Osteocyte (in vitro differentiated cells): Measurements from ENCODE around the gene C14orf180. TPM values are rescaled to one million over a fixed set of nuclear protein-coding genes. Genes with fewer than 3 reads are reported as not detected.

Experiments used
- DNase-seq: peaks from one replicate; pipeline ENCODE4 v3.0.0; 2021; ENCODE audit warnings: mixed read lengths; ENCODE audit not compliant: unreplicated experiment; ENCODE audit errors: extremely low spot score
- H3K27ac Mint-ChIP-seq: one replicate; pipeline ENCODE4 v1.8.0; 2021; ENCODE audit warnings: mild to moderate bottlenecking, mixed read lengths; ENCODE audit not compliant: unreplicated experiment
- H3K27me3 Mint-ChIP-seq: one replicate; pipeline ENCODE4 v1.8.0; 2021; ENCODE audit warnings: mixed read lengths; ENCODE audit not compliant: unreplicated experiment
- H3K36me3 Mint-ChIP-seq: one replicate; pipeline ENCODE4 v1.8.0; 2021; ENCODE audit warnings: mixed read lengths; ENCODE audit not compliant: unreplicated experiment
- H3K4me1 Mint-ChIP-seq: one replicate; pipeline ENCODE4 v1.8.0; 2021; ENCODE audit warnings: mixed read lengths; ENCODE audit not compliant: unreplicated experiment
- H3K4me3 Mint-ChIP-seq: one replicate; pipeline ENCODE4 v1.8.0; 2021; ENCODE audit warnings: mild to moderate bottlenecking, moderate library complexity, mixed read lengths; ENCODE audit not compliant: unreplicated experiment
- H3K9me3 Mint-ChIP-seq: one replicate; pipeline ENCODE4 v1.8.0; 2021; ENCODE audit warnings: mixed read lengths; ENCODE audit not compliant: unreplicated experiment
- CTCF ChIP-seq: fragments of 200-600 bp; sonication (generic); IDR thresholded peaks from 2 replicates; pipeline ENCODE4 v1.5.0; 2021; ENCODE audit warnings: antibody characterized with exemption, mild to moderate bottlenecking, moderate library complexity
- total RNA-seq: library from RNA; stranded (reverse); gene quantifications from 2 replicates; pipeline ENCODE4 v1.2.1, GENCODE V29; 2021

C14orf180 gene
- total RNA-seq, 1 donor from 2014 or later, result not detected

- Mint-ChIP-seq H3K4me1 (peaks cover 1% of the 10 kb centered on the region), H3K4me3 (no peak overlapping the region), H3K27me3 (peaks cover 6% of the 10 kb centered on the region), H3K36me3 (no peaks in the 10 kb centered on the region), H3K27ac (no peak overlapping the region), H3K9me3 (no peaks in the 10 kb centered on the region)
- no peak for DNase-seq
- no peak for TF ChIP-seq CTCF
Observed at GRCh38 chr14:104583424-104584306, 4.1 kb downstream of the C14orf180 start.

GRCh38 chr14:104584557-104584956 is 5.0 kb downstream of the C14orf180 start:
- Mint-ChIP-seq H3K4me1 (peaks cover 1% of the 10 kb centered on the region), H3K9me3 (no peaks in the 10 kb centered on the region), H3K27me3 (peaks cover 6% of the 10 kb centered on the region), H3K36me3 (no peaks in the 10 kb centered on the region), H3K4me3 (no peak overlapping the region), H3K27ac (no peak overlapping the region)
- DNase-seq, result no peak
- TF ChIP-seq CTCF, result no peak

GRCh38 chr14:104585966-104586697 is 6.6 kb downstream of the C14orf180 start:
- Mint-ChIP-seq H3K27ac (no peak overlapping the region), H3K36me3 (no peaks in the 10 kb centered on the region)

GRCh38 chr14:104586832-104587620 is 7.5 kb downstream of the C14orf180 start:
- Mint-ChIP-seq H3K36me3 (no peaks in the 10 kb centered on the region), H3K27ac (no peak overlapping the region), H3K9me3 (no peaks in the 10 kb centered on the region), H3K4me3 (no peak overlapping the region), H3K27me3 (peaks cover 6% of the 10 kb centered on the region), H3K4me1 (peaks cover 1% of the 10 kb centered on the region)
- no peak for DNase-seq
- no peak for TF ChIP-seq CTCF

More at GRCh38 chr14:104585966-104586697, 6.6 kb downstream of the C14orf180 start:
- H3K4me1 Mint-ChIP-seq, result peaks cover 1% of the 10 kb centered on the region
- no peaks in the 10 kb centered on the region for H3K9me3 Mint-ChIP-seq
- DNase-seq, result no peak
- H3K4me3 Mint-ChIP-seq, result no peak overlapping the region
- no peak for TF ChIP-seq CTCF
- H3K27me3 Mint-ChIP-seq, result peaks cover 6% of the 10 kb centered on the region
